D721Med (cell line): Measurements from ENCODE around the gene PEPD.

ENCODE experiments used
- DNase-seq: peaks from one replicate; pipeline ENCODE4 v3.0.0; 2011; ENCODE audit warnings: low spot score; ENCODE audit not compliant: insufficient read length
- FAIRE-seq: peaks from 2 replicates; lab custom pipeline; 2011; peaks lifted over from hg19 to GRCh38; lab: Jason Lieb, UNC
- CTCF ChIP-seq: IDR thresholded peaks from 2 replicates; pipeline ENCODE4 v1.5.1; 2012; ENCODE audit warnings: mild to moderate bottlenecking, control low read depth; ENCODE audit not compliant: insufficient read depth; ENCODE audit errors: missing control alignments

PEPD gene

GRCh38 chr19:33411621-33412180, 109.9 kb downstream of the PEPD start:
- no peak for DNase-seq
- no peak for TF ChIP-seq CTCF
- FAIRE-seq, result no peak

- FAIRE-seq (no peak), DNase-seq (no peak)
- no peak for TF ChIP-seq CTCF
These were observed 110.6 kb downstream of the PEPD start for GRCh38 chr19:33410915-33411401.

GRCh38 chr19:33409906-33410685, 111.5 kb downstream of the PEPD start:
- DNase-seq, result no peak
- no peak for TF ChIP-seq CTCF
- FAIRE-seq, result no peak

GRCh38 chr19:33408538-33409434, 112.8 kb downstream of the PEPD start:
- no peak for FAIRE-seq
- no peak for TF ChIP-seq CTCF
- no peak for DNase-seq

- DNase-seq (no peak), FAIRE-seq (no peak)
- no peak for TF ChIP-seq CTCF
These were observed 113.5 kb downstream of the PEPD start for GRCh38 chr19:33408116-33408515.

- FAIRE-seq, result no peak
These were observed 113.9 kb downstream of the PEPD start for GRCh38 chr19:33407716-33408115.

More at GRCh38 chr19:33407716-33408115, 113.9 kb downstream of the PEPD start:
- no peak for TF ChIP-seq CTCF
- no peak for DNase-seq
